Cardiac septum (tissue), 1 donor: ENCODE measurements around the gene GSDMA. TPM values are rescaled to one million over a fixed set of nuclear protein-coding genes. Genes with fewer than 3 reads are reported as not detected.
"Not testable (repeated sequence)": the region's sequence is repeated elsewhere in the genome, so short reads cannot be mapped to it uniquely, and the experiment has no call there.

ENCODE experiments used
- DNase-seq: peaks from one replicate; pipeline ENCODE4 v3.0.0-alpha.2; 2020; ENCODE audit warnings: low spot score
- intact Hi-C: fragments of 100-400 bp; cut with DNase I; formaldehyde crosslinking; loops from one replicate; pipeline ENCODE4 v1.14.0; 2022
- total RNA-seq: library from RNA; stranded (reverse); fragmentation: NEBNext Ultra II Directional; extraction: Animal tissue kit (Norgen Biotek cat#: 25700); gene quantifications from one replicate; pipeline ENCODE4 v1.2.1, GENCODE V29; 2021
- donor health status: DM: no; HTN: no; CAD: no.

GSDMA gene
- total RNA-seq, 1 donor from 2014 or later, result 0.48 TPM

- DNase-seq, result no peak
- intact Hi-C loops, result loop anchor here (1.0 to 2.0 kb wide), 2 partner anchors 25 to 52 kb away; partner anchors contain the start of gene PSMD3
Measured at GRCh38 chr17:39927929-39928857, 34.6 kb upstream of the GSDMA start.

GRCh38 chr17:39928858-39929645, 33.8 kb upstream of the GSDMA start:
- intact Hi-C loops, result no loop called here
- DNase-seq, result no peak

DNA sequence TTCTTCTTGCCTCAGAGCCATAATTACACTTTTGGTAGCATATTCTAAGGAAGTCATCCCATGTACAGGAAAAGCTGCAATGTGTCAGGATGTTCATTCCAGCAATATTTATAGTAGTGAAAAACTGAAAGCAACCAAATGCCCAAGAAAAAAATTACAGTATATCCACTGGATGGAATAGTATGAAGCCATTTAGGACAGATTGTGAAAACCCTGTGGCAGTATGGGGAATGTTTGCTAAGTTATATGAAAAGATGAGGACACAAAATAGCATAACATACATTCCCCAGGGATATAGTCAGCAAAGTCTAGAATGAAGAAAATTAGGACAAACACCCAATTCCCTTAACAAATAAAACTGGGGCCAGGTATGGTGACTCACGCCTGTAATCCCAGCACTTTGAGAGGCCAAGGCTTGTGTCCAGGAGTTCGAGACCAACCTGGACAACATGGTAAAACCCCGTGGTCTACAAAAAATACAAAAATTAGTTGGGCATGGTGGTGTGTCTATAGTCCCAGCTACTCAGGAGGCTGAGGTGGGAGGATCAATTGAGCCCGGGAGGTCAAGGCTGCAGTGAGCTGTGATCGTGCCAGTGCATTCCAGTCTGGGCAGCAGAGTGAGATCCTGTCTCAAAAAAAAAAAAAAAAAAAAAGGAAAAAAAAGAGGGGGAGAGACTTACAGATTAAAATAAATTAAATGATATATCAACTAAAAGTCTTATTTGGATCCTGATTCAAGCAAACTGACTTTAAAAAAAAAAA, 33.0 kb upstream of the GSDMA start:
- no peak for DNase-seq
- intact Hi-C loops, result no loop called here

- DNase-seq, result peak; percentile 80
- intact Hi-C loops, result no loop called here
Measured at GRCh38 chr17:39933912-39934311, 28.9 kb upstream of the GSDMA start.

GRCh38 chr17:39934324-39934723, 28.5 kb upstream of the GSDMA start:
- DNase-seq, result no peak
- intact Hi-C loops, result no loop called here

GRCh38 chr17:39935909-39936308, 26.9 kb upstream of the GSDMA start:
- intact Hi-C loops, result no loop called here
- DNase-seq, result no peak

DNA sequence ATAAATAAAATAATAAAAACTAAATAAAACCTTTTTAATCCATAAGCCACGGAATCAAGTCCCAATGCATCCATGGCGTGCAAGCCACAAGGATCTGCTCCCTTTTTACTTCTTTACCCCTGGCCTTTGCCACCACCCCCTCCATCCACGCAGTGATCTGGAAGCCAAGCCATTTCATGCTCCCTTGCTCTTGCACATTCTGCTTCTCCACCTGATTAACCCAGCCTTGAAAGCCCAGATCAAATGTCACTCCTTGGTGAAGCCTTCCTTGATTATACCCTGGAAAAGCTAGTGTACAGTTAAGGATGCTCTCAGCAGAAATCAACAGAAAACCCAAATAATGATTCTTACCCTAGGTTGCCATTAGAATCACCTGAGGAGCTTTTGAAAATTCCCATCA, 25.4 kb upstream of the GSDMA start:
- DNase-seq, result no peak
- intact Hi-C loops, result no loop called here

DNA sequence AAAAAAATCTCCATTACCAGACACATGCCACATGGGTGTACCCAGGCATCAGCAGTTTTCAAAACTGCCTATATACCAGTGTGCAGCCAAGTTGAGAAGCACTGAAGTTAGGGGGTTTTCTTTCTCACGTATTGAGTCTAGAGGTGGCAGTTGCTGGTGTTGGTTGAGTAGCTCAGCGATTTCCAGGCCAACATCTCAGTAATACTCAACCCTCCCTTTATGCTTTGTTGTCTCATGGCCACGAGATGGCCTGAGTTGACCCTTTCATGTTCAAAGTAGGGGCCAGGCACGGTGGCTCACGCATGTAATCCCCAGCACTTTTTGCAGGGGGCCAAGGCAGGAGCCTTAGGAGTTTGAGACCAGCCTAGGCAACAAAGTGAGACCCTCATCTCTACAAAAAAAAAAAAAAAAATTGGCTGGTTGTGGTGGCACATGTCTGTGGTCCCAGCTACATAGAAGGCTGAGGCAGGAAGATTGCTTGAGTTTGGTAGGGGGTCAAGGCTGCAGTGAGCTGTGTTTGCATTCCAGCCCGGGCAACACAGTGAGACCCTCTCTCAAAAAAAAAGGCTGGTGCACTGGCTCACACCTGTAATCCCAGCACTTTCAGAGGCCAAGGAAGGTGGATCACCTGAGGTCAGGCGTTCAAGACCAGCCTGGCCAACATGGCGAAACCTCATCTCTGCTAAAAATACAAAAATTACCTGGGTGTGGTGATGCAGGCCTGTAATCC, 24.5 kb upstream of the GSDMA start:
- DNase-seq, result no peak
- intact Hi-C loops, result no loop called here

DNA sequence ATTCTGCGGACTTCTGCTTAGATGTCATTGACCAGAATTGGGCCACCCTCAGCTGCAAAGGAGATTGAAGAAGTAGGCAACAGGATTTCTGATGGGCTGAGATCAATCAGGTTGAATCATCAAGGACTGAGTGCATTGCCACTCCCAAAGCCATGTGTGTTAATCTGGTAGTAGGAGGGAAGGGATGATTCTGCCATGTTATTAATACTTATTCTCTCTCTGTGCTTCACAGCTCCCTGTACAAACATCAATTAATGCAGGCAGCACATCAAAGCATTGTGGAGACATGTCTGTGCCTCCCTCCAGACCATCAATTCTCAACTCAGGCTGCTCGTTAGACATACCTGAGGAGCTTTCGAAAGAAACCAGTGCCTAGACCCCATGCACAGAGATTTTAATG, 23.7 kb upstream of the GSDMA start:
- DNase-seq, result no peak
- intact Hi-C loops, result no loop called here

DNA sequence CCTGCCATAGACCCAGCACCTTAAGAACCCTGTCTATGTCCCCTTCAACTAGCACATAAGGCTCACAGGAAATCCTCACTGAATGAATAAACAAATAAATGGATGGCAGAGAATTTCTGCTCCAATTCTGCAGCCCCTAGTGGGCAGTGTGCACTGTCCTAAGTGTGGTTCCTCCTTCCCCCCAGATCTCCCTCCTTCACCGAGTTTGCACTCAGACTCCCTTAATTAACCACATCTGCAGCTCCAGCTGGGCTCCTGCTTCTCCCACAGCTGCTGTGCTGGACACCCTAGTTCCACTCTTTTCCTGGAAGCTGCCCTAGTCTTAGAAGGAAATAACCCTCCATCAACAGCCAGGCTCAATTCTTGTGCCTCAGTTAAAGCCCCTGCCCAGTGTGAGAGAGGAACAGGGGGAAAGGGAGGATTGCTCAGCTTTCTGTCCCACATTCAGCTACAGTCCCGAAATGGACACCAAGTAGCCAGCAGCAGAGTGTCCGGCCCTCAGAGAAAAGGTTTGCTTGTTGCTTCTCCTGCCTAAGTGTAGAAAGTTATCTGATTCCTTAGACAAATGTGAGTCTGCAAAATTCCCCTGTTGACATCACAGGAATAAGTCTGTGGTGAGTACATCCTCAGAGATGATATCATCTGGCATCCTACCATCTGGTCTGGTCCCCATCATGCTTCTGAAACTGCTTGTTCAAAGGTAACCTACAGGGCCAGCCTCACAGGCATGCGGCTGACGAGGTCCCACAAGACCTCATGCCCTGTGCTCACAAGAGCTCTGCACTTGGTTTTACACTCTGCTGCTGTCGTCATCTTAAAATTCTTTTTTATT, 23.0 kb upstream of the GSDMA start:
- DNase-seq, result no peak
- intact Hi-C loops, result no loop called here

DNA sequence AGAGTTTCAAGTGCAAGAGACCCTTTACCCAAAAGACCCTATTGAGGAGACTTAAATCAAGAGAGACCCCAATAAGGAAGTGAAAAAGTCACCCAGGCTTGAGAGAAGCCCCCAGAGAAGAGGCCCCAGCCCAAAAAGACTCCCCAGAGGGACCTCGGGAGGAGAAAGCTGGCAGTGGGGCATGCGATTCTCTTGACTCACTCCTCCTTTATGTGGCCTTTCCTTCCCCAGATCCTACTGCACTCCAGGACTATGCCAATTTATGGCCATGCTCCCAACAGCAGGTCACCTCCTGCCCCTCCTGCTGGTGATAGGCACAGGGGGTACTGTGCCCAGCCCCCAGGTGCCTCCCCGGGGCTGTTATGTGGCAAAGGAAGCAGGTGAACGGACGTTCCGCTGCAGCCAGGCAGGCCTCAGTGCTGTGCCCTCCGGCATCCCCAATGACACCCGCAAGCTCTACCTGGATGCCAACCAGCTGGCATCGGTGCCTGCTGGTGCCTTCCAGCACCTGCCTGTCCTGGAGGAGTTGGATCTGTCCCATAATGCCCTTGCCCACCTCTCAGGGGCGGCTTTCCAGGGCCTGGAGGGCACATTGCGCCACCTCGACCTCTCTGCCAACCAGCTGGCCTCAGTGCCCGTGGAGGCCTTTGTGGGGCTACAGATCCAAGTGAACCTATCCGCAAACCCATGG, 19.0 kb upstream of the GSDMA start:
- intact Hi-C loops, result no loop called here
- no peak for DNase-seq

- DNase-seq, result no peak
Measured at GRCh38 chr17:39944393-39944711, 18.5 kb upstream of the GSDMA start.

GRCh38 chr17:39946551-39947330, 16.1 kb upstream of the GSDMA start:
- intact Hi-C loops, result no loop called here
- DNase-seq, result no peak

More at GRCh38 chr17:39944393-39944711, 18.5 kb upstream of the GSDMA start:
- intact Hi-C loops, result no loop called here

GRCh38 chr17:39948489-39948828, 14.3 kb upstream of the GSDMA start:
- DNase-seq, intact Hi-C loops: not testable (repeated sequence)

- DNase-seq, result no peak
- intact Hi-C loops, result no loop called here
Measured at GRCh38 chr17:39949028-39949427, 13.8 kb upstream of the GSDMA start.

- no peak for DNase-seq
- intact Hi-C loops, result no loop called here
Measured at GRCh38 chr17:39950871-39951348, 11.9 kb upstream of the GSDMA start.
